Measurements from ENCODE around the gene PRXL2A. TPM values are rescaled to one million over a fixed set of nuclear protein-coding genes. Genes with fewer than 3 reads are reported as not detected.

PRXL2A gene
- total RNA-seq, 1 experiment from 2014 or later: 47.1 TPM

DNA sequence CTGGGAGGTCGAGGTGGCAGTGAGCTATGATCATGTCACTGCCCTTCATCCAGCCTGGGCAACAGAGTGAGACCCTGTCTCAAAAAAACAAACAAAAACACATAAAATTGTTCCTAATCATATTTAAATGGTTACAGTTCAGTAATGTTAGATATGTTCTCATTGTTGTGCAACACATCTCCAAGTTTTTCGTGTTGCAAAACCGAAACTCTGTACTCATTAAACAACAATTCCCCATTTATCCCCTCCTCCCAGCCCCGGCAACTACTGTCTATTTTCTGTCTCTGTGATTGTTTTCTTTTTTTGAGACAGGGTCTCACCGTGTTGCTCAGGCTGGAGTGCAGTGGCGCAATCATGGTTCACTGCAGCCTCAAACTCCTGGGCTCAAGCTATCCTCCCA, 16.1 kb upstream of the PRXL2A start:
- TF ChIP-seq, protein P1, sequence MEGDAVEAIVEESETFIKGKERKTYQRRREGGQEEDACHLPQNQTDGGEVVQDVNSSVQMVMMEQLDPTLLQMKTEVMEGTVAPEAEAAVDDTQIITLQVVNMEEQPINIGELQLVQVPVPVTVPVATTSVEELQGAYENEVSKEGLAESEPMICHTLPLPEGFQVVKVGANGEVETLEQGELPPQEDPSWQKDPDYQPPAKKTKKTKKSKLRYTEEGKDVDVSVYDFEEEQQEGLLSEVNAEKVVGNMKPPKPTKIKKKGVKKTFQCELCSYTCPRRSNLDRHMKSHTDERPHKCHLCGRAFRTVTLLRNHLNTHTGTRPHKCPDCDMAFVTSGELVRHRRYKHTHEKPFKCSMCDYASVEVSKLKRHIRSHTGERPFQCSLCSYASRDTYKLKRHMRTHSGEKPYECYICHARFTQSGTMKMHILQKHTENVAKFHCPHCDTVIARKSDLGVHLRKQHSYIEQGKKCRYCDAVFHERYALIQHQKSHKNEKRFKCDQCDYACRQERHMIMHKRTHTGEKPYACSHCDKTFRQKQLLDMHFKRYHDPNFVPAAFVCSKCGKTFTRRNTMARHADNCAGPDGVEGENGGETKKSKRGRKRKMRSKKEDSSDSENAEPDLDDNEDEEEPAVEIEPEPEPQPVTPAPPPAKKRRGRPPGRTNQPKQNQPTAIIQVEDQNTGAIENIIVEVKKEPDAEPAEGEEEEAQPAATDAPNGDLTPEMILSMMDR (conservative IDR thresholded peaks at IDR 0.05): no peak
- Histone ChIP-seq H4K20me1 (ENCODE audit: control insufficient read depth, insufficient read depth, insufficient read length) (no peaks in the 10 kb centered on the region), H4K91ac (ENCODE audit: insufficient read length, low read depth, low read length) (no peak overlapping the region), H3K79me2 (ENCODE audit: insufficient read depth, low read length) (no peaks in the 10 kb centered on the region), H3K23me2 (ENCODE audit: insufficient read length, low read depth, low read length, poor library complexity, severe bottlenecking) (no peaks in the 10 kb centered on the region), H2BK120ac (ENCODE audit: low read depth, low read length, poor library complexity, severe bottlenecking) (no peak overlapping the region), H3K56ac (ENCODE audit: insufficient read length, low read depth, low read length) (no peak overlapping the region), H3K4me1 (ENCODE audit: insufficient read depth, low read length) (no peaks in the 10 kb centered on the region), H3K4ac (ENCODE audit: low read depth, low read length) (no peak overlapping the region), H2BK12ac (ENCODE audit: insufficient read length, low read depth, low read length) (no peak overlapping the region), H4K5ac (ENCODE audit: insufficient read length, low read depth, low read length) (no peak overlapping the region), H3K23ac (ENCODE audit: insufficient read length, low read depth, low read length) (no peak overlapping the region), H3K79me1 (ENCODE audit: insufficient read depth, low read depth, low read length, poor library complexity, severe bottlenecking) (no peaks in the 10 kb centered on the region), H3K18ac (ENCODE audit: insufficient read length, low read depth, low read length) (no peak overlapping the region), H4K8ac (replicated peaks; ENCODE audit: insufficient read length, low read depth, low read length) (no peak overlapping the region), H2BK20ac (ENCODE audit: low read depth, low read length, poor library complexity, severe bottlenecking) (no peak overlapping the region), H3T11ph (ENCODE audit: low read length) (no peak overlapping the region), H2AK5ac (ENCODE audit: insufficient read length, low read length) (no peak overlapping the region), H3K4me2 (ENCODE audit: insufficient read depth, insufficient read length, low read length) (no peak overlapping the region), H3K14ac (ENCODE audit: insufficient read depth, low read length) (no peak overlapping the region), H3K9ac (ENCODE audit: extremely low read depth, insufficient read length, low read length) (no peak overlapping the region), H3K27ac (ENCODE audit: insufficient read length, low read depth, low read length) (no peak overlapping the region), H3K27me3 (ENCODE audit: insufficient read depth, low read length) (no peaks in the 10 kb centered on the region), H2AFZ (ENCODE audit: low read length) (no peak overlapping the region), H2BK5ac (ENCODE audit: insufficient read length, low read length) (no peak overlapping the region), H2BK15ac (ENCODE audit: low read depth, low read length) (no peak overlapping the region), H3K9me3 (ENCODE audit: control insufficient read depth, low read depth, low read length) (no peaks in the 10 kb centered on the region)
- WGBS (ENCODE audit: extremely low coverage, insufficient read length, low lambda C conversion rate): no CpG with 5 or more reads among the region's 6 CpGs
- Mint-ChIP-seq H3K4me3 (no peak overlapping the region), H3K4me1 (no peaks in the 10 kb centered on the region), H3K27ac (no peak overlapping the region; a peak in 1 of 7 replicates), H3K9me3 (0 out of 5 replicates have a peak, but pooled peaks cover 0 to 4% of the 10 kb centered on the region in 2 experiments), H3K36me3 (ENCODE audit: insufficient read depth in 1 of 3, low read depth in 3 of 3) (no peaks in the 10 kb centered on the region), H3K27me3 (ENCODE audit: low read depth) (peaks cover 9% of the 10 kb centered on the region)
- DNase-seq: no peak
